Activated T-cell treated with anti-CD3 and anti-CD28 coated beads for 4 hours (primary cell): Measurements from ENCODE around the gene SCLY.
"Not testable (repeated sequence)": the region's sequence is repeated elsewhere in the genome, so short reads cannot be mapped to it uniquely, and the experiment has no call there.

Experiments used
- DNase-seq: peaks from one replicate; pipeline ENCODE4 v3.0.0-alpha.2; 2020

SCLY gene

DNA sequence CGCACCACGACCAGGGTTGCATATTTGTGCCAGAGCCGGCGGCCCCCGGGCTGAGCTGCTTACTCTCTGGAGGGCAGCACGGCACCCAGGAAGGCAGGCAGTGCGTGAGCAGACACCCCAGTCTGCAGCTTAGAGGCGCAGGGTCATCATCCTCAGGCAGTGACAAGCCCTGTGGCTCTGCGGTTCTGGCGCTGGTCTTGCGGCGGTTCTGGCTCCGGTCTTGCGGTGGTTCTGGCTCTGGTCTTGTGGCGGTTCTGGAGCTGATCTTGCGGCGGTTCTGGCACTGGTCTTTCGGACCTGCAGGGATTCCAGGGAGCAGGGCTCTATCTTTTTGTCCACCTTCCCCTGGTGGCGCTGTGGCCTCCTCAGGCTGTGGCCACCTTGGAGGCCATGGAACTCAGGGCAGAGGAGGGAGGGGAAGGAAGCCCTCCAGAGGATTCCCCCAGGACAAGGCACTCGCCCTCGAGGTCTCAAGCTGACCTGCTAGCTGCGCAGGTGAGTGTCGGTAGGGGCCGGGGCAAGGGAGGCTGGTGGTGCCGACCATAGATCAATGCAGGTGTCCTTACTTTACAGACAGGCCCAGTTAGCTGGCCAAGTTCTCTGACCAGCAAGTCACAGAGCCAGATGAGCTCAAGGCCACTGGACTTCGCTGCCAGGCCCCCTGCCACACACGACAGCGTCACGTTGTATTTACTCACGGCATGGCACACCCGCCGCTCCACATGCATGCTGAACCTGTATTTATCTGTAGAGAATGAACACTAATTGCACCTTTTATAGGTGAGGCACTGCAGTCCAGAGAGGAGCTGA lies 54.3 kb downstream of the SCLY start:
- no peak for DNase-seq

DNA sequence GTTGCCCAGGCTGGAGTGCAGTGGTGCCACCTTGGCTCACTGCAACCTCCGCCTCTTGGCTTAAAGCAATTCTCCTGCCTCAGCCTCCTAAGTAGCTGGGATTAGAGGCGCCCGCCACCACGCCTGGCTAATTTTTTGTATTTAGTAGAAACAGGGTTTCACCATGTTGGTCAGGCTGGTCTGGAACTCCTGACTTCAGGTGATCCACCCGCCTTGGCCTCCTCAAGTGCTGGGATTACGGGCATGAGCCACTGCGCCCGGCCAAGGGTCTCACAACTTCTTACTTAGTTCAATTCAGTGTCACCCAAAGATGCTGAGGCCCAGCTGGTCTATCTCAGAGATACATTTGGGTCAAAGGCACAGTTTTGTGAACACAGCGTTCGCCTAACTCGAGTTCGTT lies 54.9 kb downstream of the SCLY start:
- not testable (repeated sequence) for DNase-seq

DNA sequence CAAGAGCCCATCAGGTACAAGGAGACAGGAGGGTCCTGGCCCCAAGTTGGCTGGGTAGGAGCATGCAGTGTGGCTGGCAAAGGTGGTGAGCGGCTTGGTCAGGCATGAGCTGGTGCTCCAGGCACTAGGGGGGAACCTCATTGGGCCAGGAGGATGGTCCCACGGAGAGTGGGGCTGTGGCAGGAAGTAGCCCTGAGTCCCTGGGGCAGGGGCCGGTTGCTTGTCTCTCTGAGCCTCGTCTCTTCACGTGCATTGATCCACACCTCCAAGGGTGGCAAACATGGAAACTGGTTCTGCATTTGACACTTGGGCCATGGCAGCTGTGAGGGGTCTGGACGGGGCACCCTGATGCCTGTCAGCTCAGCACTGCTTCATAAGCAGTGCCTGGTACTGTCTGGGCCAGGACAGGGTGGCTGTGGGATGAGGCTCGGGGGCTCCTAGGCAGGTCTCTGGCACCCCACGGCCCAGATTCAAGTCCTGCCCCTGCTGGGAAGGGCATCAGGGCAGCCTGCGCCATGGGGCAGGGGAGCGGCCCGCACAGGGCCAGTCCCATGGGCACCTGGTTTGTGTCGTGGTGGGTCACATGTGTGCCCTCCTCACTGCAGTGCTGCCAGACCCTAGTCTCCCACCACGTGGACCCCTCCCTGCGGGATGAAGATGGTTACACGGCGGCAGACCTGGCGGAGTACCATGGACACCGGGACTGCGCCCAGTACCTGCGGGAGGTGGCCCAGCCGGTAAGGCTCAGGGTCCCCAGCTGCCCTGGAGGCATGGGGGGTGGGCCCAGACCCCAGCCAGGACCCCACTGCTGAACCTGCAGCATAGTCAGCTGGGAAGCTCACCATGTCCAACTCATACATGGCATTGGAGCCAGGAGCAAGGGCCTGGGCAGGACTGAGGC lies 55.7 kb downstream of the SCLY start:
- no peak for DNase-seq

DNA sequence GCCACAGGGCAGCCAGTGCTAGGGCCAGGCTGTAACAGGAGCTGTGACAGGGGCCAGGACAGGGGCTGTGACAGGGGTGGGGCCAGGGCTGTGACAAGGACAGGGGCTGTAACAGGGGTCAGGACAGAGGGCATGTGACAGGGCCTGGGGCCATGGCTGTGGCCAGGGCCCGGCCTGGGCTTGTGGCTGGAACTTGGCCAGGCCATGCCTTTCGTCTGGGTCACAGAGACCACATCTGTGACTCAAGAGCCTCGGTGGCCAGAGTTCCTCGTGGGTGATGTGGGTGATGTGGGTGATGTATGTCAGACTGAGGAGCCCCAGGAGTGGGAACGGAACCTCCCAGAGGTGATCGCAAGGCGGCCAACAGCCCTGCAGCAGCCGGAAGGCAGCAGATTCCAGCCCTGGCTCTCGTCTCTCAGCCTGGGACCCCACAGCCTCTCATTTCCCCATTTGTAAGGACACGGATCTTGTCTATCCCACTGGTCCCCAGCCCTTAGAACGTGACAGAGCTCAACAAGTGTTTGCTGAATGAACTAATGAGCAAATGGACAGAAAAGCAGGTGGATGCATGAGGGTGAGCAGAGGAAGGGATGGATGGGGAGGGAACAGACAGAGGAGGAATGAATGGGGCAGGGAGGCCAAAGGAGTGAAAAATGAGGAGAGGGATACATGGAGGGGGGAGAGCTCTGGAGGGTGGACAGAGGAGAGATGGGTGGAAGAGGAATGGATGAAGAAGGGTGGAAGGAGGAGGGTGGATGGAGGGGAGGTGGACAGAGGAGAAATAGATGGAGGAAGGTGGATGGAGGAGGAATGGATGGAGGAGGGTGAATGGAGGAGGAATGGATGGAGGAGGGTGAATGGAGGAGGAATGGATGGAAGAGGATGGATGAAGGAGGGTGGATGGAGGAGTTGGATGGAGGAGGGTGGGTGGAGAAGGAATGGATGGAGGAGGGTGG lies 56.7 kb downstream of the SCLY start:
- no peak for DNase-seq

DNA sequence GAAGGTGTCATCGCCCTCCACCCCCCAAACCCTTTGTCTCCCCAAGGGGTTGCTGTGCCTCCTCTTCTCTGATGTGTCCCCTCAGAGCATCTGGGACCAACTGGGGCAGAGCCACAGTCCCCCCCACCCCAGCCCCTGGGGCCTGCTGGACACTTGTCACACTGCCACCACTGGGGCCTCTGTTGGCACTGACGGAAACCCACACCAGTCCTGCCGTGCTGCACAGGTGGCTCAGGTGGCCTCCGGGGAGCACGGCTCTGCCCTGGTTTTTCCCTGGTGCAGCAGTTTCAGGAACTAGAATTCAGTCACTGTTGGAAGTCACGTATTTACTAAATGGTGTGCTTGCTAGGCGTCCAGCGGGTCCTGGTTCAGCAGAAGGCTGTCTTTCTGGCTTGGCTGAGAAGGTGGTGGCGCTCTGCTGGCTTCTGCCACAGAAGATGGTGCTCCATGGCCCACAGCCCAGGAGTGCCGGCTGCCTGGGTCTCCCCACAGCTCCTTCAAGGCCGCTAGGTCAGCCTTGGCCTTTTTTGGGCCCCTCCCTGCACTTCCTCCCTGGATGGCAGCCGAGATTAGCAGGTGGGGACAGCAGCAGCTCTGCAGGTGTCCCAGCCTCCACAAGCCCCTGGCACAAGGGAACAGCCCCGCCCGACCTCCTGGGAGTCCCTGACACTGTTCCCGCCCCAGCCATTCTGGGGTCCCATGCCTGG lies 59.1 kb downstream of the SCLY start:
- no peak for DNase-seq

DNA sequence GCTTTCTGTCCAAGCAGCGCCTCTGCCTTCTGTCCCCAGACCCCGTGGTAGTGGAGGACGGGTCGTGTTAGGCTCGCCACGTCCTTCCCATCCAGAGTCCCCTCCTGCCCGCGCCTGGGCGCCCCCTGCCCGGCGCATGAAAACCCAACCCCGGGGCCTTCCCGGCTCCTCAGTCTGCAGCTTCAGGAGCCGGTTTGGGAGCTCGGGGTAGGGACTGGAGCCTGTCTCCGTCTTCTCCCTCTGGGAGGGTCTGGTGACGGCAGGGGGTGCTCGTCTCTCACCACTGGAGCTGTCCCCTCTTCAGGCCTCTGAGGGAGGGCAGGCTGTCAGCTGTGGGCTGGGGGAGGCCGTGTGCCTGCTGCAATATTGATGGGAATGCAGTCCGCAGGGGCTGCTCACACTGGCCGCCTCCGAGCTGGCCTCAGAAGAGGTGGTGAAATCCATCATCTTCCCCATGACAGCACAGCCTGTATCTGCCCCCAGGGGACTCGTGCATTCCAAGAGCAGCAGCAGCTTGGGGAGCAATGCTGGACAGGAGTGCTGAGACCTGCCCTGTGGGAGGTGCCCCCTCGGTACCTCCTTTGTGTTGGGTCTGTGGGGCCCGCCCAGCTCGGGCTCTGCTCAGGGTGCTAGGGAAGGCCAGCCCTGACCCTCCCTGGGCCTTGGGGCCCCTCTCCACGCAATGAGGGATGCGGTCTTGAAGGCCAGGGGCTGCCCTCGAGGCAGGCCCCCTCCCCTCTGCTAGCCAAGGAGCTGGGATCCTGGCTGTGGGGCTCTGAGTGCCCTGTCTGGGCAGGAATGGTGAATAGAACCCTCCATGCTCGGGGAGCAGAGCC lies 59.9 kb downstream of the SCLY start:
- no peak for DNase-seq

DNA sequence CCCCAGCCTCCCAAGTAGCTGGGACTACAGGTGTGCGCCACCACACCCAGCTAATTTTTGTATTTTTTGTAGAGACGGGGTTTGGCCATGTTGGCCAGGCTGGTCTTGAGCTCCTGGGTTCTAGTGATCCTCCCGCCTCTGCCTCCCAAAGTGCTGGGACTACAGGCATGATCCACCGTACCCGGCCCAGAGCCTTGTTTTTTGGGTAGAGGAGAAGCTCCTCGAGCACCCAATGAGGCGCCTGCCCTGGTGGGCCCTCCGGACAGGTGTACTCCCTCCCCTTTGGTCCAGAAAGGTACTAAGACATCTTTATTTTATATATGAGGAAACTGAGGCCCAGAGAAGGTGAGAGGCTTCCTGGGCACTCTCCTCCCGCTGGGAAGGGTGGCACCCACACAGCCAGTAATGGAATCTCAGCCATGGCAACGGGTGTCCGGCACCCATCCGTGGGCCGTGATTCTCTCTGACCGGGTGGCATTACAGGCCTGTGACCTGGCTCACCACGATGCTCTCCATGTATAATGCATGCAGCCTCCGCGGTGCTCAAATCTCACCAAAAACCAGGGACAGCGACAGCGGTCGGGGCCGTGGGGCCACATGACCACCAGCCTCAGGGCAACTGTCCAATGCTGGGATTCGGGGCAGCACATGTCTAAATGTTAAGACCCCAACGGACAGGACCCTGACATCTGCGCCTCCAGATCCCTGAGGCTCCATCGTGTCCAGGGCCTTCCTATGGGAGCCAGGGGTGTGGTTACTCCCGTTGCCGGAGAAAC lies 60.9 kb downstream of the SCLY start:
- DNase-seq = no peak

DNA sequence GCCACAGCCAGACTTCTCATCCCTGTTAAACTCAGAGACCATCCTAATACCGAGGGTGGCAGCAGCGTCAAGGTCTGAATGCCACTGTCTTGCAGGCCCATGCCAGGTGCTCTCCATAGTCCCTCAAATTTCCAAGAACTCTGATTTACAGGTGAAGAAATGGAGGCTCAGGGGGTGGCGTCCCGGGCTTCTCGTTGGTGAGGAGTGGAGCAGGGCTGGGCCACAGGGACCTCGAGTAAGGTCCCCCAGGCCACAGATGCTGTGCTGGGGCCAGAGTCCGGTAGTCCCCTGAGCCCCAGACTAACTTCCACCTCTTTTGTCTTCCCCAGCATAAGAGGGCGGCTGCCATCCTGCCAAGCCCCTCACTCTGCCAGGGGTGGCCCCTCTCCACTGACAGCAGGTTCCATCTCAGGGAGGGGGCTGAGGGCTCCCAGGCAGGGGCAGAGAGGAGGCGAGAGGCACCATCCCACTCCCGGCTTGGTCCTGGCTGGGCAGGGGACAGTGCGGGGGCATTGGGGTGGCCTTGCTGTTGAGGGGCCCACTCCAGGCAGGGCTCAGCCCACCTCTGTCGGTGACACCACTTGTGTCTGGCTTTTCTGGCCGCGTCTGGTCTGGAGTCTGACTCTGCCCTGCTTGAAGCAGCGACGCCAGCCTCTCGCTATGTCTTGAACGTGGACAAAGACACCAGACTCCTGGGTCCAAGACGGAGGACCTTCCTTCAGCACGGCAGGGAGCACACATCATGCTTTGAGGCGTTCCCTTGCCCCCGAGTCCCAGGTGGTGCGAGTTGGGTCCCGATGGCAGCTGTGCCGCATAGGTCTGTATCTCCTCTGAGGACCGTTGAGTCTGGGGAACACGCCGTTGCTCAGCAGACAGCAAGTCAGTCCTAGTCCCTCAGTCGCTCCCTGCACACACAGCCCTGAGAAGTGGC lies 61.8 kb downstream of the SCLY start:
- DNase-seq = no peak

DNA sequence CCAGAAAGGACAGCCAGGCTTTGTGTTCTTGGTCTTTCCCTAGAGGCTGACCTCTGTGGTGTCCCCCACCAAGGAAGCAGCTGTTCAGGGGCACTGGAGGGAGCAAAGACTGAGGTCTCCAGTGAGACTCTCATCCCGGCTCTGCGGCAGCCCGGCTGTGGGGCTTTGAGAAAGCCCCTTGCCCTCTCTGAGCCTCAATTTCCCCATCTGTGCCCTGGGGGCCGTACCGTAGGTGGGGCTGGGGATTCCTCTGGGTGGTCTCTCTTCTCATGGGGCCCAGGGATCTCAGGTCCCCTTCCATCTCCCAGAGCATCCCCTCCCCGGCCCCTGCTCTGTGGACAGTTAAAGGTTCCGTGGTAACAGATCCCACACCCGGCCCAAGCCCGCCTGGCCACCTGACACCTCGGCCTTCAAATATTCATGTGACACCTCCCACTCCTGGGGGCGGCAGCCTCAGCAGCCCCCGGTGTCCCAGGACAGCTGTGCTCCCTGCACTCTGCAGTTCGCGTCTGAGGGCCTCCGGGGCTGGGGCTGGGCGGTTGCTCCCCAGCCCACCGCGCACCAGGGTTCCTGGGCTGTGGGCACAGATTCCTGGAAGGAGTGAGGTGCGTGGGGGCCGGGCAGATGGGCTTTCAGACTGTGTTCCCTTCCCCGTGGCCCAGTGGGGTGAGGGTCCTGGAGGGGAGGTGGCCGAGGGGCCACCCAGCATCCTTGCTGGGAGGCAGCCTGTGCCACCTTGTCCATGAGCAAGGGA lies 62.6 kb downstream of the SCLY start:
- DNase-seq = no peak

DNA sequence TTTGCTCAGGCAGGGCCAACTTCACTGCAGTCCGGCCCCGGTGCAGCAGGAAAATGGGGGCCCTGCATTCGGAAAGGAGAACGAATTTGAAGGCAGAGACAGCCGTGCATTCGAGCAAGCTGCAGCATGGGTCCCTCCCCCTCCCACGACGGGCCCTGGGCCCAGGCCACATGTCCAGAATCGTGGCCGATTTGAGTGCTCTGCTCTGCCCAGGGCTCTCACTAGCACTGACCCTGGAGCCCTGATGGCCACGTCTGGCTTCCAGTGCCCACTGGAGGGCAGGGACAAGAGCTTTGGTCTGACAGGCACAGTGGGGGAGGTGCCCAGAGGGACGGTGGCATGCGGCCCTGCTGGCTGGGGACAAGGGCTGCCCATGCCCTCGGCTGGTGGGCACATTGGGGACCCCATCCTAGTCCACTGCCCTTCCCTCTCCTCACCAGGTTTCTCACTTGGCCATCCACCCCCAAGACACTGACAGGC lies 63.2 kb downstream of the SCLY start:
- DNase-seq = no peak

DNA sequence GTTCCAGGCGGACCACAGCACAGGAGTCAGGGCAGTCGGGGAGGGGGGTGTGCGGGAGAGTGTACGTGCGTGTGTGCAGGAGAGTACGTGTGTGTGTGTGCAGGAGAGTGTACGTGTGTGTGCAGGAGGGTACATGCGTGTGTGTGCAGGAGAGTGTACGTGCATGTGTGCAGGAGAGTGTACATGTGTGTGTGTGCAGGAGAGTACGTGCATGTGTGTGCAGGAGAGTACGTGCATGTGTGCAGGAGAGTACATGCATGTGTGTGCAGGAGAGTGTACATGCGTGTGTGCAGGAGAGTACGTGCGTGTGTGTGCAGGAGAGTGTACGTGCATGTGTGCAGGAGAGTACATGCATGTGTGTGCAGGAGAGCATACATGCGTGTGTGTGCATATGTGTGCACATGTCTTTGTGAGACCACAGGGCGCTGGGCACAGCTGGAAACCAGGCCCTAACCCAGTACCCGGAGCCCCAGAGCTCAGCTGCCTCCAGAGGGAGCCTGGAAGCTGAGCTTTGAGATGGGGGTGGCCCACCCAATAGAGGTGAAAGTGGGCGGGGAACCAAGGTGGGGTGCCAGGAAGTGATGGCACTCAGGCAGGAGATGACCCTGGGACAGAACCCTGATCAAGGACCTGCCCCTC lies 63.8 kb downstream of the SCLY start:
- no peak for DNase-seq

DNA sequence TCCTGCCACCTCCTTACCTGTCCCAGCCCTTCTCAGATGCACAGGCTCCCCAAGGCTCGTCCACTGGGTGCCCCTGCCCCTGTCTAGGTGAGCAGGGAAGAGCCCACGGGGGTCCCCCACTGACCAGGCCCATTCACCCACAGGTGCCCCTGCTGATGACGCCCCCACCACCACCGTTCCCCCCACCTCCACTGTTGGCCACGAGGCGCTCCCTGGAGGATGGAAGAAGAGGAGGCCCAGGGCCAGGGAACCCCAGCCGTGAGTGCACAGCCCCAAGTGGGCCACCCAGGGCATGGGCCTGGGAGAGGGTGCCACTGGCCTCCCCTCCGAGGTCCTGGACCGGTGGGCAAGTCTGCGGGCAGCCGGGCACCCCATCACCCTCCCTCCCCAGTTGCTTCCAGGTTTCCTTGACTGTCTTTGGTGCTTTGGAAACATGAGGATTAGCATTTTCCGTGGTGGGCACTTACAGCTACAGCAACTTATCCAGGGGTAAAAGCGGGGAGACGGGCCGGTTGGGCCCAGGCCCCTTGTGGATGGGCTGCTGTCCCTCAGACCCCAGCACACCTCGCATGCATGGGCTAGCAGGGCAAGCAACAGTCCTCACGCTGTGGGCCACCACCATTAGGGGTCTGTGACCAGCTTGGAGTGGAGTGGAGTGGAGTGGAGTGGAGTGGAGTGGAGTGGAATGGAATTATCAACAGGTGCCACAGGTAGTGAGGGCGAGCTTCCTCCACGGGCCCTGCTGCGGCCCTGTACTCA lies 64.5 kb downstream of the SCLY start:
- no peak for DNase-seq

DNA sequence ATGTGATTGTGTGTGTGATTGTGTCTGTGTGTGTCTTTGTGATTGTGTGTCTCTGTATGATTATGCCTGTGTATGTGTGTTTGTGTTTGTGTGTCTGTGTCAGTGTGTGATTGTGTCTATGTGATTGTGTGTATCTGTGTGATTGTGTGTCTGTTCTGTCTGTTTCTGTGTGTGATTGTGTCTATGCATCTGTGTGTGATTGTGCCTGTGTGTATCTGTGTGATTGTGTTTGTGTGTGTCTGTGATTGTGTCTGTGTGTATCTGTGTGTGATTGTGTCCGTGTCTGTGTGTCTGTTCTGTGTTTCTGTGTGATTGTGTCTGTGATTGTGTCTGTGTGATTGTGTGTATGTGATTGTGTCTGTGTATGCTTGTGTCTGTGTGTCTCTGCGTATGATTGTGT lies 65.5 kb downstream of the SCLY start:
- no peak for DNase-seq

DNA sequence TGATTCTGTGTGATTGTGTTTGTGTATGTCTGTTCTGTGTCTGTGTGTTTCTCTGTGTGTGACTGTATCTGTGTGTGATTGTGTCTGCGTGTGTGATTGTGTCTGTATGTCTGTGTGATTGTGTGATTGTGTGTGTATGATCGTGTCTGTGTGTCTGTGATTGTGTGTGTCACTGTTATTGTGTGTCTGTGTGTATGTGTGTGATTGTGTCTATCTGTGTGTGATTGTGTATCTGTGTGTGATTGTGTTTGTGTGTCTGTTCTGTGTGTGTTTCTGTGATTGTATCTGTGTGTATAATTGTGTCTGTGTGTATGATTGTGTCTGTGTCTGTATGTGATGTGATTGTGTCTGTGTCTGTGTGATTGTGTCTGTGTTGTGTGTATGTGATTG lies 66.0 kb downstream of the SCLY start:
- no peak for DNase-seq

DNA sequence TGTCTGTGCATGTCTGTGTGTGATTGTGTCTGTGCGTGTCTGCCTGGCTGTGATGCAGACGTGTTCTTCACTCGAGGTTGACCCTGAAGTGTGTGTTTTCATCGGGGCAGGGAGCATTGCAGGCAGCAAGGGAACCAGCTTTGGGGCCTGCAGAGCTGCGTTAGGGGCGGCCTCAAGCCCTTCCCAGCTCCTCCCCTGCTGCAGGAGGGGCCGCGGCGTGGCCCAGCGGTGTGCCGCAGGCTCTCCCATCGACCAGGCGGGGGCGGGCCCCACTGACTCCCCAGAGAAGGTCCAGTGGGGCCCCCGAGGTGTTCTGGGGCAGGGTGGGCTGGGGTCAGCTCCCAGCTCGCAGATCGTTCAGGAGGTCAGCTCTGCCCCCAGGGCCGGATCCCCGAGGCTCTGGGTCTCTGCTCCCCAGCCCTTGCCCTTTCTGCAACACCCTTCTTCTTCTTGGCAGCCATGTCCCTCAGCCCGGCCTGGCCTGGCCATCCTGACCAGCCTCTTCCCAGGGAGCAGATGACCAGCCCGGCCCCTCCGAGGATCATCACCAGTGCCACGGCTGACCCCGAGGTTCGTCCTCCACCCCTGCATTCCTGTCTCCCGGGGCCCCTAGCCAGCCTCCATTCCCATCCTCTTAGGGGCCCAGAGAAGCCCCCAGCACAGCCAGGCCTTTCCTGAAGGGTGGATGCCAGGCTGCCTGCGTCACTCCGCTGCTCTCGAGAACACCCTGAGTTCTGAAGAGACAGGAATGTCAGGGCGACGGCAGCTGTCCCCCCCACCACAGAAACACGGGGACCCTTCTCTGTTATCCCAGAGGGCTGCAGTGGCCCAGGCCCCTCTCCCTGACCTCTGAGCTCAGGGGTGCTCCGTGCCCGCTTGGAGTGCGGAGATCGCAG lies 66.6 kb downstream of the SCLY start:
- no peak for DNase-seq

DNA sequence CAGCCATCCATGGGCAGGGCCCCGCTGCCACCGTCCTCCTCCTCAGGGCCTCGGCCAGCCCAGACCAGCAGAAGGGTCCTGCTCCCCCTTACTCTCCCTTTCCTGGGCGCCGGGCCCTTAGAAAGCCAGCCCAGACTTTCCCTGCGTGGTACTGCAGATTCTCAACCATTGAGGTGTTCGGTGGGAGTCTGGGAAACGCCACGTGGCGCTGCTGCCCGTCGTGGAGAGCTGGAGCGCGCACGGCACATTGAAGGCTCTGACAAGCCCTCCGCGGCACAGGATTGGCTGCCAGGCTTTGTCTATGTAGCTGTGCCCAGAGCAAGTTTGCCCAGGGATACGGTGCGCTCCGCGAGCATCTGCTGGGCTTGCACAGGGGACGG lies 67.2 kb downstream of the SCLY start:
- DNase-seq = no peak
